IMR-90 (cell line): ENCODE data around the gene TMEM221. TPM values are rescaled to one million over a fixed set of nuclear protein-coding genes. Genes with fewer than 3 reads are reported as not detected.

Experiments used
- CTCF ChIP-seq: conservative IDR thresholded peaks from 2 replicates; pipeline ENCODE4 v1.5.1; 2012; ENCODE audit warnings: mild to moderate bottlenecking, low read depth, low read length, improper control_type of control experiment
- polyA plus RNA-seq, 3 experiments: library from polyadenylated mRNA; depleted of rRNA; stranded (reverse); fragments of >200 nt; gene quantifications; 2 replicates each; pipeline ENCODE4 v1.2.3, GENCODE V29; 2012; ENCODE audit warnings: low replicate concordance in 1 of 3
- total RNA-seq: library from RNA; depleted of rRNA; stranded (reverse); fragments of >200 nt; gene quantifications from 2 replicates; pipeline ENCODE4 v1.2.3, GENCODE V29; 2012

TMEM221 gene
- total and polyA plus RNA-seq, 2 of the 4 experiments (the other 2 are of a cell fraction): 0.12 TPM; not detected in 1

GRCh38 chr19:17419621-17420474 lies 28.6 kb downstream of the TMEM221 start, which contains the start of gene MVB12A (continued):
- no peak for TF ChIP-seq CTCF
